ENCODE data around the gene DMRT3.

DMRT3 gene, protein sequence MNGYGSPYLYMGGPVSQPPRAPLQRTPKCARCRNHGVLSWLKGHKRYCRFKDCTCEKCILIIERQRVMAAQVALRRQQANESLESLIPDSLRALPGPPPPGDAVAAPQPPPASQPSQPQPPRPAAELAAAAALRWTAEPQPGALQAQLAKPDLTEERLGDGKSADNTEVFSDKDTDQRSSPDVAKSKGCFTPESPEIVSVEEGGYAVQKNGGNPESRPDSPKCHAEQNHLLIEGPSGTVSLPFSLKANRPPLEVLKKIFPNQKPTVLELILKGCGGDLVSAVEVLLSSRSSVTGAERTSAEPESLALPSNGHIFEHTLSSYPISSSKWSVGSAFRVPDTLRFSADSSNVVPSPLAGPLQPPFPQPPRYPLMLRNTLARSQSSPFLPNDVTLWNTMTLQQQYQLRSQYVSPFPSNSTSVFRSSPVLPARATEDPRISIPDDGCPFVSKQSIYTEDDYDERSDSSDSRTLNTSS

DNA sequence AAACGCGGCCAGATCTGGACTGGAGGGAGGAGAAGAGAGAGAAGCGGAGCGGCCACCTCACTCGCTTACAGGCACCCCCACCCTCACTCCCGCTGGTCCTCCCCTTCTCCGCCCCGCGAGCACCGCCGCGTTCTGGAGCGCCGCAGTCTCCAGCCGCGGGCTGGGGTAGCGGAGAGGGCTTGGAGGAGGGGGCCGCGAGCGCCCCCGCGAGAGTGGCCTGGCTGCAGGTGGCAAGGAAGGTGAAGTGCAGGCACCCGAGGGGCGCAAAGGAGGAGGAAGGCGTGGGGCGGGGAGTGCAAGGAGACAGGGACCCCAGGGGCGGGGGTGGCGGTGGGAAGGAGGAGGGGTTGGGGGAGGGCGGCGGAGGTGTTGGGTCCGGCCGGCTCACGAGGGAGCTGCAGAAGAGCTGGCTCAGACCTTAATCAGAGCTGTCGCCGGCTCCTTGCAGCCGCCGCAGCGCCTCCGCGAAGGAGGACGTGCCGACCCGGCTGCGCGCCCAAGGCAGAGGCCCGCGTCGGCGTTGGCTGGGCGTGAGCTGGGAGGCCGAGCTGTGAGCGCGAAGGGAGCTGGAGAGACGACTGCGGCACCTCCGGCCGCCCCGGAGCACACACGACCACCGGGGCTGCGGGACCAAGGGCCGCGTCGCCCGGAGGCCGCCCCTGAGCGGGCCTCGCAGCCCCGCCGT is at the start of gene DMRT3:
Gene DMRT3, plus strand, starts transcription at position 398 of the 685 bp plus-strand sequence. CDS start 347 bp downstream, outside the sequence.
- peak; percentile 71 for DNase-seq (ENCODE audit: low spot score)

DNA sequence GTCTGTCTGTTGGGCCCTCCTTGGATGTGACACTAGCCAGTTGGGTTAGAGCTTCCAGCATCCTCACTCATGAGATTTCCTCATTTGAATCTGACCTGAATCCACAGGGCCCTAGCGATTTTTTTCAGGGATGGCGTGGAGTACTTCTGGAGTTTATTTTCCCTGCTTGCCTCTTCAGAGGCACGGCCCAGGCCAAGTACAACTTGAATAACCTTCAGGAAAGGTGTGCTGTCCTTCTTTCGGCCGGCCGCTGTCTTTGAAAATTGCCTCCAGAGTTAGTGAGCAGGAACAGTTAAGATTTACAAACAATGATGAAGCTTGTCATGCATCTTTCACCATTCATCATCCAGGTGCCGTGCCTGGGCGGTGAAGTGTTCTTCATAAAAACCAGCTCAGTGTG is 49.5 kb upstream of the DMRT3 start:
- DNase-seq (ENCODE audit: low spot score): no peak

DNA sequence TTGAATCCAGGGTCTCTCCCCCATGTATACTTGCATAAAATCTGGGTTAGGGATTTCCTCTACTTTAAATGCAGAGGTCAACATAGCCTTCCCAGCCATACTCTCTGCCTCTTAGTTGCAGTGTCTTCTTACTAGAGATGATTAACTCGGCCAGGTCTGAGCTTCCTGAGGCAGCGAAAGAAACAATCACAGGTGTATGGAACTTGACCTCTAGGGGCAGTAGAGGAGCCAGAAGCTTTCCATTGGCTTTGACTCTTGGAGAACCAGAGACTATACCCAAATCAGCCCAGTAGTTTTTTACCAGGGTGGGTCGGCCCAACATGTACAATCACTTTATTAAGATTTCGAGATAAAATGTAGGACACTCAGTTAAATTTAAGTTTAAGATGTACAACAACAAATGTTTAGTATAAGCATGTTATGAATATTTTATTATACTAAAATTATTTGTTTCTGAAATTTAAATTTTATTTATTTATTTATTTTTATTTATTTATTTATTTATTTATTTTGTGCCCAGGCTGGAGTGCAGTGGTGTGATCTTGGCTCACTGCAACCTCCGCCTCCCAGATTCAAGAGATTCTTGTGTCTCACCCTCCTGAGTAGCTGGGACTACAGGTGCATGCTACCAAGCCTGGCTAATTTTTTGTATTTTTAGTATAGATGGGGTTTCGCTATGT is 48.0 kb upstream of the DMRT3 start:
- DNase-seq (ENCODE audit: low spot score): peak; percentile 60

DNA sequence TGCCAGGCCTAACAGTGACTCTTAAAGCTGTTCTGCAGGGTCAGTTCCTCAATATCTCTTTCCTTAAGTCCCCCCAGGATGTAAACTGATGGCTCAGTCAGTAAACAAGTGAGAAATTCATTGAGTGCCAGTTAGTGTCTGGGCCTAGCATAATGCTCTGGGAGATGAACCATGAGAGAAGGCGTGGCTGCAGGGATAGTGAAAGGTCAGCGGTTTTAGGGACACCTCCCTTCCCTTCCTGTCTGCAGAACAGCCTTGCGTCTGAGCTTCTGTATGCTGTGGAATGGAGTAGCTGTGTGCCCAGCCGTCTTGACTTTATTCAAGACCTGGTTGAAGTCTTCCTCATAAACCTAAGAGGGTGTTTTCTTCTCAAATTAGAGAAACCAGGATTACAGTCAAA is 46.7 kb upstream of the DMRT3 start:
- DNase-seq (ENCODE audit: low spot score): no peak

DNA sequence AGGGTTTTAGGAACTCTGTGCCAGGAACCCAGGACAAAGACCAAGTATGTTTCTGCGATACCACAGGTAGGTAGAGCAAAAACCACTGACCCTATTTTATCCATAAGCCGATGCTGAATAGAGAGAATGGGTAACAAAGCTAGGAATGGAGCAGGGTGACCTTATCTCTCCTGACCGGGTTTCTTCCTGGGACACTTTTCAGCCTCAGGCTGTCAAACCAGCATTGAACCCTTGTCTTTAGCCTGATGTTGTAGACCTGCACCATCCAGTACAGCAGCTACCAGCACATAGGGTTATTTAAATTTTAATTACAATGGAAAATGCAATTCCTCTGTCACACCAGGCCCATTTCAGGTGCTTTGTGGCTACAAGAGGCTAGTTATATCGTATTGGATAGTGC is 43.1 kb upstream of the DMRT3 start:
- DNase-seq (ENCODE audit: low spot score): no peak

DNA sequence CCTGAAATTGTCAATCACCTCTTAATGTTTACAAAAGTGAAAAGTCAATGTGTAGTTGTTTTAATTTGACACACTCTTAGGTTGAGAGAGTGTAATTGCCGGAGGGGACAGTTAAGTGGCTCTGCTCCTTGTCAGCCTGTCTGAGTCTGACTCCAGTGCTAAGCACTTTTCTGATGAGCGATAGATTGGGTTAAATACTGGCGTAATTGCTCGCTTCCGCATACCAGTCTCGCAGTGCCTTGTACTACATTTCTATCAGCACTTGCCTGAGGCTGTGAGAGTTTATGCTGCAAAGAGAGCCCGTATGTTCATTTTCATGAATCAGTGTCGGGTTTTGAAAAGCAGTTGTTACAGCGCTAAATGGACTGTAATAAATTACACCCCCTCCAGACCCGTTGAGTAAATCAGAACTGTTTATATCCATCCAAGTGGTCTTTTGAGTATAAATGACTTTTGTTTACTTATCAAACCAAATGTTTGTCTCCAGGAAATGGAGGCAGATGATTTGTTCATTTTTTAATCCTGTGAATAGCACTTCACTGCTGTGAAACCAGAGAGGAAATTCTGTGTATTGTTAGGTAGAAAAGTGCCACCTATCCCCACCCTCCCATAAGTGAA is 41.0 kb upstream of the DMRT3 start:
- DNase-seq (ENCODE audit: low spot score): no peak

DNA sequence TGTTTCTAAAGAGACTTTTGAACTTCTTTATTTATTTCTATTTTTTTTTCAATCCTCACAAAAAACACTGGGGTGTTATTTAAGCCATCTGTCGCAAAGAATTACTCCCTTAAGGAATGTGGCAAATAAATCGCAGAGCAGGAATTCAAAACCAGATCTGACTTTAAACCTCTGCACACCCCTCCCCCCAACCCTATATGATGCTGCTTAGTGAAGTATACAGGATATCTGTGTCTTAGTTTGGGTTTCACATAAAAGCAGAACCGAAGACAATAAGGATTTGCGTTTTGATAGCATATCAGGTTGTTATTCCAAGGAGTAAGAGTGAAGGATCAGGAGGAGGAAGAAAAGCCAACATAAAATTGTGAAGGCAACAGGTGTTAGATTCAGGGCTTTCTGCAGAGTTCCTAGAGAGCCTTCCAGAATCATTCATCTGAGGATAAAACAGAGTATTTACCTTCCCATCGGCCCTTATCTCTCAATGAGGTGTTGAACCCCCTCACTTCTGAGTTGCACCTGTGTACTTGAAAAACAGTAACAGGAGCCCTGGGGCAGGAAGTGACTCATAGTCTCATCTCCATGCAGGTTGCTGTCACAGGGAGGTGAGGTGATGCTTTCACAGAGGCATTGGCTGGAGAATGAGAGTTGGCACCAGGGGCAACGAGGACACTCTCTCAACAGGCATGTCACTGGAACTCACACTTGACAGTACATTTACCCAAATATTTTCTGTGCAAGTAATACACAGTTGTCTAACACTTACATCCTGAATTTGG is 33.5 kb upstream of the DMRT3 start:
- DNase-seq (ENCODE audit: low spot score): no peak

DNA sequence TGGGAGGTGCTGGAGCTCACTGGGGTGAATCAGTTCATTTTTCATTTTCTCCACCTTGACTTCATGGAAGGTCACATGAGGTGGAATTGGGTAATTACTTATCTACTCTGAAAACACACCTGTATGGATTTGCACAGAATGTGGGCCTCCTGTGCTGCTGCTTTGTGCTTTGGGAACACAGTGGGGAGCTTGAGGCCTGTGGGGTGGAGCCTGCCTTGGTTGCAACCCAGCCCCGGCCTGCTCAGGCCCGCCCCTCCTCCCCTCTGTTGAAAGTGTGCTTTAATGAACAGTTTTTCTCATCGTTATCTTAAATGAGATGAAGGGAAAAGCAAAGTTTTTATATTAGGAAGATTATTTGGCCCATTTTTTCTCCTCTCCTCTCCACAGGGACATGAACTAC is 28.5 kb upstream of the DMRT3 start:
- DNase-seq (ENCODE audit: low spot score): no peak

DNA sequence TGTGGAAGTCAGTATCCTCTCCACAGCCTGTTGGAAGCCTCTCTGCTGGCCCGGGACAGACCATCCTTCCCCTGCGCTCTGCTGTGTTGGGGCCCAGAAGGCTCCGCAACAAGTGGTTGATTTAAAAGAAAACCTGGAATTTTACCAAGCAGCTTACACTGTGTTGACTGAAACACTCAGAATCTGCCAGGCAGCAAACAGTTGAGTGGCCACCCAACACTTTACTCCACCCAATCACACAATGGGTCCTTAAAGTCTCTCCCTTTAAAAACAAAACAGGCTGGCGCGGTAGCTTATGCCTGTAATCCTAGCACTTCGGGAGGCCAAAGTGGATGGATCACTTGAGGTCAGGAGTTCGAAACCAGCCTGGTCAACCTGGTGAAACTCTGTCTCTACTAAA is 28.0 kb upstream of the DMRT3 start:
- DNase-seq (ENCODE audit: low spot score): no peak

DNA sequence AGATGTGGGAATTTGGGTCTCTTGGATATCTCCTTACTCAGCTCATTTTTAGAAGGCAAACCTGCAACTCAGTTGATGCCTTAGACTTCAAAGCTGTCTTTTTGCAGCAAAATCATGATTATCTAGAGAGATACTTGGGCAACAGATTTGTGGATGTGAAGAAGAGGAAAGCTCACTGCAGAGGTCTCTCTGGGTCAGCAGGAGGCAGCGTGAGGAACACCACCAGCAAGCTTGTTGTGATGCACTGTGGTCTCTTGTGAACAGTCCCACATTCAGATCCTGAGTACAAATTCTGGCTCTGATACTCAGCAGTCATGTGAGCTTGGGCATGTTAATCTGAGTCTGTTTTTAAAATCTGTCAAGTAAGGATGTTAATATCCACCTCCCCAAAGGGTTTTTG is 26.3 kb upstream of the DMRT3 start:
- no peak for DNase-seq (ENCODE audit: low spot score)

DNA sequence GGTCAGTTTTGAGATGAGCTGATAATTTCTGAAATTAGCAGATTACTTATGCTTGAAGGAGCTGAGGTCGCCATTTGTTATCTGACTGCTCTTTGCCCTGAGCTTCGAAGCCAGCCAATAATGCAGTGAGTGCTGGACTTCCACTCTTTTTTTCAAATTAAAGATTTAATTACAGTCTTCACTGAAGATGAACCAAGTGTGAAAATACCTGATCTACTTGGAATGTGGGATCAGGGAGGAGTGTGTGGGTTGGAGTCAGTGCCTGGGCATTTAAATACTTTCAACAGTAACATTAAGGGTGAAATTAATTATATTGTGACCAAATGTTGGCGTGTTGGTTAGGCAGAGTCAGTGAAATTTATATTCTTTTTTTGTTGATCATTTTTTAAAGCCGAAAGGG is 23.9 kb upstream of the DMRT3 start:
- DNase-seq (ENCODE audit: low spot score): no peak

DNA sequence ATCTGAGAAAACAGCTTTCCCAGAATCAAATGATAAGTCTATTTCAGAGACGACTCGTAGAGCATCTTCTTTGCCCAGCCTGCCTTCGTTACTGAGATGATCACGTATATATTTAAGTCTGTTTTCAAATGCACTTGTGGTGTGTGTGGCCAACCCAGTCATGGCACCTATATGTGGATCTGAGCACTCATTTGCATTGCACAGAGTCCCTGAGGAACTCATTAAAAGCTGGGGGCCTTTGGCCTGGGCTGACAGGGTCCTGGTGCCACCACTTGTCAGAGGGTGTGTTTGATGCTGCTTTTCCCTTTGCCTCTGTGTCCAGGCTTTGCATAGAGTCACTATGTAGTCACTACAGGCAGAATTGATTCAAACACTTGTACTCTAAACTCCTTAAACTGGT is 17.4 kb upstream of the DMRT3 start:
- DNase-seq (ENCODE audit: low spot score): no peak

DNA sequence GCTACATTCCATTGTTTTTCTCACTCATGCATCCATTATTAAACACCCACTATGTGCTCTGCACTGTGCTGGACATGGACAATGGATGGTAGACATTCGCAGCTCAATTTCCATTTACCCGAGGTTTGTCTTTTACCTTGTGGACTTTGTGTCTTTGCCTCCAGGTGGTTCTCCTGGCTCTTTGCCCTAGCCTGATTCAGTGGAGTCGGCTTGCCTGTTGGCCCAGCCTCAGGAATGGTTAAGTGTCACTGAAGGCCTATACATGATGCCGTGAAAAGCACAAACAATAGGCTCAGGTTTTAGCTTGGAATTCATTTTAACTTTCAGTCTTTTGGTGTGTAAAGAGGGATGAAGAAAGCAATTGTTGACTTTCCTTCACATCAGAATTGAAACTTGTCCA is 16.5 kb upstream of the DMRT3 start:
- DNase-seq (ENCODE audit: low spot score): no peak

DNA sequence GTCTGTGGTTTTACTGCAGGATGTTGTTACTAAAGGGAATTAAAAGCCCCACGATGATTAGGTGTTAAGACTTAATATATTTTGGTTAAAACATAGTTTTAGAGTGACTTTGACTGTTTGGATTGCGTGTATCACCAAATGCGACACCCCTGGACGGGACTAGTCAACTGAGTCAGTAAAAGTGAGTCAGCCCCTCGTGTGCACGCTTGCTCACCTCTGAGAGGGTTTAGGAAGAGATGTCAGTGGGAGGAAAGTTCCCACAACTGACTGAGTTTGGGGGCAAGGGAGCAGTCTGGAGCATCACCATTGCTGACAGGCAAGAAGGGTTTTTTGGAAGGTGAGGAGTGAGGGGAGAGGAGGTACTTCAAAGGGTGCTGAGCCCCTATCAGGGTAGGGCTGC is 14.4 kb upstream of the DMRT3 start:
- no peak for DNase-seq (ENCODE audit: low spot score)

DNA sequence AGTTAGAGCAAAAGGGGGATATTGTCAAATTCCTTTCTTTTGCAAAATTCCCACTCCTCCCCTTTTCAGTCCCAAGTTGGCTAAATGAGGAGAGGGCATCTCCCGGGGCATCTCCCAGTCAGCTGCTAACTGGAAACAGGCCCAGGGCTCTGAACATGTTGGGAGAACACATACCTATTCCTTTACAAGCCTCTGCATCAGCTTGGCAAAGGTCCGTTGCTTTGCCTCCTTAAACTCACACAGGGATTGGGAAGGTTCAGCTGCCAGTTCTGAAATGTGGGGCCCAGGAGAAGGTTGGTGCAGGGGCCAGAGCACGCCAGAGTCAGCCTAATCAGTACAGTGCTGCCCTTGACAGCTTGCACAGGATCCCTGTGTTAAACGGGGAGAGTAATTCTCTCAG is 11.0 kb upstream of the DMRT3 start:
- no peak for DNase-seq (ENCODE audit: low spot score)

DNA sequence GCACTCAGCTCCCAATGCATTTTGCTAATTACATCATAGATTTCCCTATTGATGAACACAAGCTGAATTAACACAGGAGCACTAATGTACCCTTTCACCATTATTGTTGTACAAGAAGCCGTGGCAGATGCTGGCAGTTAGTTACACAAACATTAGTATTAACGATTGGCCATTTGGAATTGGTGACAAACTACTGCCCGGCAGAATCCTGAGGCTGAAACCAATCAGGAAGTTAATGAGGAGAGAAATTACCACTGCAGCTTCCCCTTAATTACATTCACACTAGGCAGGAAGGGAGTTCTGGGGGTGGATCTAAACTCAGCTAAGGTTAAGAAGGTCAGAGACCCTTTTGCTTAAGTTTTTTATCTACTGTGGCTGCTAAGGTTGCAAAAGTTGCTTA is 9.6 kb upstream of the DMRT3 start:
- no peak for DNase-seq (ENCODE audit: low spot score)

DNA sequence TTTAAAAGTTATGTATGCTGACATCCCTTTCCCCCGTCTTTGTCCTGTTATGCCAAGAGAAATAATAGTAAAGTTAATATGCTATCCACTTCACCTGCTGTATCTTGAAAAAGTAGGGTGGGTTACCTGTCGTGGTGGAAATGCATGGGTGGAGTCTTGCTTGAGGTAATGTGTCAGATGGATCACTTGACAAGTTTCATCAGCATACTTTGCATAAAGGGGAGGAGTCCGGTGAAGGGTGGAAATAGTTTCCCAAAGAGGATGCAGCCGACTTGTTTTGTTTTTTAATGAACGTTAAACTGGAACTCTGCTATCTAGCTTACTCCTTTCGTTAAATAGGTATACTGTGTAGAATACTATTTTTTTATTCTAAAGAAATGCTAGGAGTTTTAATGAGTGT is 9.0 kb upstream of the DMRT3 start:
- DNase-seq (ENCODE audit: low spot score): no peak

DNA sequence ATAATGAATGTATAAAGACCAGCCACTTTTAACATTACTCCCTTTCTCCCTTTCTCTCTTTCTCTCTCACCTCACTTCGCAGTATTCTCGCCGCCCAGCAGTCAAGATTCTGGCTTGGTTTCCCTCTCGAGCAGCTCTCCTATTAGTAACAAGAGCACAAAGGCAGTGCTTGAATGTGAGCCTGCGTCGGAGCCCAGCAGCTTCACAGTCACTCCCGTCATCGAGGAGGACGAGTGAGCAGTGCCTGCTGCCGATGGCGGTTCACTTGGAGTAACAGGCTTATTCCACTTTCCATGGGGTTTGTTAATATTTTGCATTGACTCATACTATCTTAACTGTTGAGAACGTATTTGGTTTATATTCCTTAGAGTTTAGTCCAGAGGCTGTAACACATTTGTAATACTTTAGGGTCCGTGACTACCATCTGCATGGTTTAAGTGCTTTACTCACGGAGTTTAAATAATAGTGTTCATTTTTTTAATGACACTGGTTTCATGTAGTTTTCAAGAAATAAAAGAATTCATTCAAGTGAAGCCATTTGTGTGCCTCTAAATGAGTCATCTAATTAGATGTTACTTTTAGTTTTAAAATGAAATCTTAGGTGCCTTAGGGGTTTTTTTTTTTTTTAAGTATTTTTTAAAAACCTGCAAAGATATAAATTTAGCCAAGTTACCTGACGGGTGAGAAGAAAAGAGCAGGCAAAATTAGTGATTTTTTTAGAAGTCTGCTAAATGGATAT is 8.4 kb upstream of the DMRT3 start:
- DNase-seq (ENCODE audit: low spot score): no peak

DNA sequence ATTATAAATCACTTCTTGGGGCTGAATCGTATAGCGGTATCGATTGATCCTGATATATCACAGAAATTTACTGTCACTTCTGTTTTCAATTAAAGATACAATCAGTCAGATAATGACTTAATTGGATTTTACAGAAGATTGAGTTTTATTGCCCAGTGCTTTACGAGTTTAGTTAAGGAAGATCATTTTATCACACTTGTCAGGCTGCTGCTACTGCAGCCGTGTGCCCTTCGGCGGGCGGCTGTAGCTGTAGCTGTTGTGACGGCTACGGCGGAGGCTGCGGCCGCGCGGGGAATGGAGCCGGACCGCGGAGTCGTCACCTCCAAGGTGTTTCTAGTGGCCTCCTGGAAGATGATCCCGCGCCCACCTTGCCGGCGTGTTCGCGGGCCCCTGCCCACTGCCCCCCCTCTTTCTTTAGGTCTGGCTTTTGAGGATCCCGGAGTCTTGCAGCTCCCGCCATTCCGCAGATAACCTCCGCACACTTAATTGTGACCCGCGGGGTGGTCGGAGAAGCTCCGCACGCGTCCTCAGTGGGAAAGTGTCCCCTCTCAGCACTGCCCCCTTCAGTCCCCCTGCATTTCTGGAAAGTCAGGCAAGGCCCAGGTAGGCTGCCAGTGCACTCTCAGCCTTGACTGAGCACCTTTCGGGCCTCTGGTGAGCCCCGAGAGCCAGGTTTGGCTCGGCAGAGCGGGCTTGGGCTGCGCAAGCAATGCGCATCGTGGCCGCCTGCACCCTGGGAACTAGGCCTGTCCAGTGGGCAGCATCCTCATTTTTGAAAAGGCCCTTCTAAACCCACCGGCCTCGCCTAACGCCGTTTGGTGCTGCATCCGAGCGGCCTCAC is 6.9 kb upstream of the DMRT3 start:
- no peak for DNase-seq (ENCODE audit: low spot score)

Data from D341Med (cell line).